ENCODE results near the gene KCNA10.

DNA sequence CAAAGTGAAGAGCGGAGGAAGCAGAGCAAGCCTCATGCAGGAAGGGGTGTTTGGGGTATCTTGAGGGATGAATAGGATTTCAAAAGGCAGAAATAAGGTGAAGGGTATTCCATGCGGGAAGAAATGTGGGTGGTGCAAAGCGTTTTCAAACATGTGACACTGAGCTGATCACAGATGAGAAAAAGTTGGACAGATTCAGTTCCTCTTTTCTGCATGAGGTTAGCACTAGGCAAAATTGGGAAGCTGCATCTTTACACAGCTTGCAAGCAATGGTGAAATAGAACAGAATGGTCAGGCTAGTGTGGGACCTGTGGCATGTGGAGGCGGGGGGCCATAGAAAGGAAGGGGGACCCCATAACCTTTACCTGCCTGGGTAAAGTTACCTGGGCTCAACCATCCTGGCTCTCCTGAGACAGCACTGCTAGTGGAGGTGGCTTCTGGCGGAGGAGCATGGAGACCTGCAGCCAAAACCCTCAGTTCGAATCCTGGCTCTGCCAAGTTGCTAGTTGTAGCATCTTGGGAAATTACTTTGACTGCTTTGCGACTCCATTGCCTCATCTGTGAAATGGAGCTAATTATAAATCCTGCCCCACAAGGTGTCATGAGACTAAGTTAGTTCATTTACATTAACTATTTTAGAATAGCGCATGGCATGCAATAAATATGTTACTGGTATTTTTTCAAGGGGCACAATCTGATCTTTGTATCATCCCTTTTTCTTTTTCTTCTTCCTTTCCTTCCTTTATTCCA, 16.4 kb downstream of the KCNA10 start:
- TF ChIP-seq, protein P1, sequence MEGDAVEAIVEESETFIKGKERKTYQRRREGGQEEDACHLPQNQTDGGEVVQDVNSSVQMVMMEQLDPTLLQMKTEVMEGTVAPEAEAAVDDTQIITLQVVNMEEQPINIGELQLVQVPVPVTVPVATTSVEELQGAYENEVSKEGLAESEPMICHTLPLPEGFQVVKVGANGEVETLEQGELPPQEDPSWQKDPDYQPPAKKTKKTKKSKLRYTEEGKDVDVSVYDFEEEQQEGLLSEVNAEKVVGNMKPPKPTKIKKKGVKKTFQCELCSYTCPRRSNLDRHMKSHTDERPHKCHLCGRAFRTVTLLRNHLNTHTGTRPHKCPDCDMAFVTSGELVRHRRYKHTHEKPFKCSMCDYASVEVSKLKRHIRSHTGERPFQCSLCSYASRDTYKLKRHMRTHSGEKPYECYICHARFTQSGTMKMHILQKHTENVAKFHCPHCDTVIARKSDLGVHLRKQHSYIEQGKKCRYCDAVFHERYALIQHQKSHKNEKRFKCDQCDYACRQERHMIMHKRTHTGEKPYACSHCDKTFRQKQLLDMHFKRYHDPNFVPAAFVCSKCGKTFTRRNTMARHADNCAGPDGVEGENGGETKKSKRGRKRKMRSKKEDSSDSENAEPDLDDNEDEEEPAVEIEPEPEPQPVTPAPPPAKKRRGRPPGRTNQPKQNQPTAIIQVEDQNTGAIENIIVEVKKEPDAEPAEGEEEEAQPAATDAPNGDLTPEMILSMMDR (conservative IDR thresholded peaks at IDR 0.05; ENCODE audit: low read depth, low read length) = no peak
- TF ChIP-seq EZH2 (IDR thresholded peaks at IDR 0.05; ENCODE audit: borderline replicate concordance, low read depth, low read length, poor library complexity, severe bottlenecking) = no peak

Measured in A673 (cell line).